Measurements from ENCODE around the gene SH3PXD2B.

SH3PXD2B gene

GRCh38 chr5:172407822-172408221 lies 46.5 kb downstream of the SH3PXD2B start:
- TF ChIP-seq, protein P1, sequence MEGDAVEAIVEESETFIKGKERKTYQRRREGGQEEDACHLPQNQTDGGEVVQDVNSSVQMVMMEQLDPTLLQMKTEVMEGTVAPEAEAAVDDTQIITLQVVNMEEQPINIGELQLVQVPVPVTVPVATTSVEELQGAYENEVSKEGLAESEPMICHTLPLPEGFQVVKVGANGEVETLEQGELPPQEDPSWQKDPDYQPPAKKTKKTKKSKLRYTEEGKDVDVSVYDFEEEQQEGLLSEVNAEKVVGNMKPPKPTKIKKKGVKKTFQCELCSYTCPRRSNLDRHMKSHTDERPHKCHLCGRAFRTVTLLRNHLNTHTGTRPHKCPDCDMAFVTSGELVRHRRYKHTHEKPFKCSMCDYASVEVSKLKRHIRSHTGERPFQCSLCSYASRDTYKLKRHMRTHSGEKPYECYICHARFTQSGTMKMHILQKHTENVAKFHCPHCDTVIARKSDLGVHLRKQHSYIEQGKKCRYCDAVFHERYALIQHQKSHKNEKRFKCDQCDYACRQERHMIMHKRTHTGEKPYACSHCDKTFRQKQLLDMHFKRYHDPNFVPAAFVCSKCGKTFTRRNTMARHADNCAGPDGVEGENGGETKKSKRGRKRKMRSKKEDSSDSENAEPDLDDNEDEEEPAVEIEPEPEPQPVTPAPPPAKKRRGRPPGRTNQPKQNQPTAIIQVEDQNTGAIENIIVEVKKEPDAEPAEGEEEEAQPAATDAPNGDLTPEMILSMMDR (IDR thresholded peaks at IDR 0.05; ENCODE audit: low read length, missing control alignments), result no peak
- no peak overlapping the region for H3K4me3 ChIP-seq (replicated peaks; ENCODE audit: low read depth, low read length)
- peak; percentile 62 for DNase-seq (ENCODE audit: low read depth)

GRCh38 chr5:172407241-172407691 lies 47.1 kb downstream of the SH3PXD2B start:
- H3K4me3 ChIP-seq (replicated peaks; ENCODE audit: low read depth, low read length), result no peak overlapping the region
- TF ChIP-seq, protein P1 (IDR thresholded peaks at IDR 0.05; ENCODE audit: low read length, missing control alignments), result no peak
- DNase-seq (ENCODE audit: low read depth), result no peak

DNA sequence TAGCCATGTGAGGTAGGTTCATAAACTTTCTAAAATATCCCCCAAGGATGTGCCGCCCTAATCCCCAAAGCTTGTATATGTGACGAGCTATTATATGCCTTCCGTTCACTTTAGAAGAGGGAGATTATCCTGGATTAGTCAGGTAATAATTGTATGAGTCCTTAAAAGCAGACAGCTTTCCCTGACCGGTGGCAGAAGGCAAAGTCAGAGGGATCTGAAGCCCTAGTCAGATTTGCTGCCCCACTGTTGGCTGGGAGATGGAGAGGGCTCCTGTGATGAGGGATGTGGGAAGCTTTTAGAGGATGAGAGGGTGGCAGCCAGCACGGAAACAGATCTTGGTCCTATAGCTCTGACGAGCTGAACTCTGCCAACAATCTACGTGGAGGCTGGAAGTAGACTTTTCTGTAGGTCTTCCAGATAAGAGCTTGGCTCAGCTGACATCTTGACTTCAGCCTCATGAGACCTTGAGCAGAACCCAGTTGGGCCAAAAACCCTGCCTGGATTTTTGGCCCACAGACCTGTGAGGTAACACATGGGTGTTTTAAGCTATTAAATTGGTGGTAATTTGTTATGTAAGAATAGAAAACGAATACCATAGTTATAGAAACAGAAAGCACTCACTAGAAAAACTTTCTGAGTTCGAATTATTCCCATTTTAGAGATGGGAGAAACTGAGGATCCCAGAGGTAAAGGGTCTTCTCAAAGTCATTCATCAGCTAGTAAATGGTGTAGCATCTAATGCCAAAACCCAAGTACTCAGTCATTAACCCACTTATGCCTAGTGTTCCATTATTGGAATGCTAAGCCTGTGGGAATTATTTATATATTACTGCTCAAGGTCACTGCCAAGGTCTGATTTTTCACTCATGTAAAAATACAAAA lies 48.9 kb downstream of the SH3PXD2B start:
- no peak for DNase-seq (ENCODE audit: low read depth)
- H3K4me3 ChIP-seq (replicated peaks; ENCODE audit: low read depth, low read length), result no peak overlapping the region
- TF ChIP-seq, protein P1 (IDR thresholded peaks at IDR 0.05; ENCODE audit: low read length, missing control alignments), result no peak

GRCh38 chr5:172404746-172405145 lies 49.6 kb downstream of the SH3PXD2B start:
- TF ChIP-seq, protein P1 (IDR thresholded peaks at IDR 0.05; ENCODE audit: low read length, missing control alignments), result no peak
- no peak overlapping the region for H3K4me3 ChIP-seq (replicated peaks; ENCODE audit: low read depth, low read length)
- DNase-seq (ENCODE audit: low read depth), result no peak

DNA sequence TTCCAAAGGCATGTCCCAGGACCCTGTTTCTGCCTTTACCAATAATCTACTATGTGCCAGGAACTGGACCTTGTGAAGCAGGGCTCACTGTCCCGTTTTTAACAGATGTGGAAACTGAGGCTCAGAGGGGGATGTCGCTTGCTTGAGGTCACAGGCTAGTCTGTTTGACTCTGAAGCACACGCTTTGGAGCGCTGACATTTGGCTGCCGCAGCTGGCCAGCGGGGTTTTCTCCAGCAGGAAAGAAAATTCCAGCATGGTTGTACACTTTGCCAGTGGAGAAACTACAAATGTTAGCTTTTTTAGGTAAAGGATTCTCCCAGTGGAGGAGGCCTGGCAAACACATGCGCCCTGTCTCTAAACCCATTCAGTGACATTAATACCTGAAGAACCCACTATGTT lies 50.5 kb downstream of the SH3PXD2B start:
- H3K4me3 ChIP-seq (replicated peaks; ENCODE audit: low read depth, low read length), result no peak overlapping the region
- TF ChIP-seq, protein P1 (IDR thresholded peaks at IDR 0.05; ENCODE audit: low read length, missing control alignments), result no peak
- no peak for DNase-seq (ENCODE audit: low read depth)

DNA sequence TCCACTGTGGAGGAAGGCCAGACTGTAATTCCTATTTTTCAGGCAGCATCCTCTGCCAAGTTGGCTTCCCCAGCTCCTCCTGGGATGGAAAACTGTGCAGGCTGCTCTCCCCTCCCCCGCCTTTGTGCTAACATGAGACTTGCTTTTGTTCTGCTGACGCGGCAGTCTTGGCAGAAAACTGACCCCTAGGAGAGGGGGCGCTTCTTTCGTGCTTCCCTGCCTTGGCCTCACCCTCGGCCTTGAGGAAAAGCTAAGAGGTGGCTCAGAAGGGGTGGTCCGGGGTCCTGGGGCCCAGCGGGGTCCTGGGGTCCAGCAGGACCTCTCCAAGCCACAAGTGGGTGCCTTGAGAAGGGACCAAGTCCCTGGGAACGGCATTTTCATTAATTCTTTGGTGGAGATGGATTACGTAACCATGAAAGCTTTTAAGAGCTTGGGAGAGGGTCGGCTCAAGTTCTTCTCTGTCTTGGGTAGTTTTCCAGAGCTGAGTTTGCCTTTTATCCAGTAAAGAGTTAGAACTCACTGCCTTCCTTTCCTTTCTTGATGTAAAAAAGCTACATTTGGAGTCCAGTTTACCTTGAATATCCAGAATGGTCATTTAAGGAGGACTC lies 51.0 kb downstream of the SH3PXD2B start:
- TF ChIP-seq, protein P1 (IDR thresholded peaks at IDR 0.05; ENCODE audit: low read length, missing control alignments), result no peak
- peak; percentile 91 for DNase-seq (ENCODE audit: low read depth)

More for the DNA sequence above, 51.0 kb downstream of the SH3PXD2B start:
- H3K4me3 ChIP-seq (replicated peaks; ENCODE audit: low read depth, low read length), result no peak overlapping the region
